Activated CD8-positive, alpha-beta T cell treated with anti-CD3 and anti-CD28 coated beads for 36 hours (primary cell): Measurements from ENCODE around the gene RALGPS2. TPM values are rescaled to one million over a fixed set of nuclear protein-coding genes. Genes with fewer than 3 reads are reported as not detected.

ENCODE experiments used
- ATAC-seq: fragments of 200-7000 bp; cut with Tn5 transposase; one replicate; pipeline ENCODE4 v1.10.0; 2021; ENCODE audit warnings: mild to moderate bottlenecking, moderate library complexity
- CTCF ChIA-PET: fragments of 350-600 bp; sonication (Branson Sonifier 250); formaldehyde crosslinking; loops from one replicate; lab custom pipeline; 2021; ENCODE audit warnings: antibody characterized with exemption; lab: Charles Lee
- POLR2A ChIA-PET: fragments of 350-600 bp; sonication (Branson Sonifier 250); formaldehyde crosslinking; loops from one replicate; lab custom pipeline; 2021; ENCODE audit warnings: antibody characterized with exemption; lab: Charles Lee
- DNase-seq: peaks from one replicate; pipeline ENCODE4 v3.0.0-alpha.2; 2020
- H3K27ac Mint-ChIP-seq: one replicate; pipeline ENCODE4 v1.8.0; 2021; ENCODE audit warnings: mild to moderate bottlenecking, mixed read lengths
- H3K27me3 Mint-ChIP-seq: one replicate; pipeline ENCODE4 v1.8.0; 2021; ENCODE audit warnings: mixed read lengths
- H3K36me3 Mint-ChIP-seq: one replicate; pipeline ENCODE4 v1.8.0; 2021; ENCODE audit warnings: low read depth, mixed read lengths
- H3K4me1 Mint-ChIP-seq: one replicate; pipeline ENCODE4 v1.8.0; 2021; ENCODE audit warnings: low read depth, mixed read lengths
- H3K4me3 Mint-ChIP-seq: one replicate; pipeline ENCODE4 v1.8.0; 2021; ENCODE audit warnings: mild to moderate bottlenecking, moderate library complexity, mixed read lengths
- H3K9me3 Mint-ChIP-seq: one replicate; pipeline ENCODE4 v1.8.0; 2021; ENCODE audit warnings: mixed read lengths
- intact Hi-C: fragments of 100-400 bp; cut with micrococcal nuclease; formaldehyde crosslinking; loops from one replicate; pipeline ENCODE4 v1.10.0; 2022
- total RNA-seq, 2 experiments: library from RNA; stranded (reverse); gene quantifications; one replicate each; pipeline ENCODE4 v1.2.3, GENCODE V29; 2021
- TF ChIP-seq, protein P1 (sequence below): fragments of 200-600 bp; IDR thresholded peaks from one replicate; pipeline ENCODE4 v1.8.0; 2022; ENCODE audit warnings: antibody characterized with exemption, mild to moderate bottlenecking

RALGPS2 gene
- total RNA-seq, 2 experiments from 2014 or later = 2.8 to 4.8 TPM

GRCh38 chr1:178689769-178690168, 35.3 kb upstream of the RALGPS2 start:
- CTCF ChIA-PET = no interaction called here

DNA sequence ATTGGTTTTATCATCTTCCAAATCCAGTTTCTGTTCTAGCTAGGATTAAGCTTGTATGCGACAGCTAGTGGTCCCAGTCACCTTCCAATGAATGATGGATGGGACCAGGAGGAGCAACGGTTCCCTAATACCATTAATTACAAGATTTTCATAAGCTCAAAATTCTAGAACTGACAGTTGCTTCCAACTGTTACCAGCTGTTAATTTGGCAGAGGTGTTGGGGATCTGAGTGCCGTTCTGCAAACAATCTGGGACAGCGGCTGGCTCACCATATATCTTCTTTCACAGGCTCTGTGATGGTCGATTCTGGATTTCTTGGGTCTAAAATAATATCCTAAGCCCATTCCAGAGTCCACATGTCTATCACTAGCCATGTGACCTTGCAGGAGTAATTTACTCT, 34.5 kb upstream of the RALGPS2 start:
- Mint-ChIP-seq H3K4me3 (no peak overlapping the region), H3K27me3 (peaks cover 3% of the 10 kb centered on the region), H3K36me3 (no peaks in the 10 kb centered on the region), H3K4me1 (no peaks in the 10 kb centered on the region), H3K9me3 (no peaks in the 10 kb centered on the region), H3K27ac (no peak overlapping the region)
- DNase-seq (no peak), ATAC-seq (no peak)
- intact Hi-C loops = no loop called here
- POLR2A ChIA-PET = no interaction called here
- TF ChIP-seq, protein P1, sequence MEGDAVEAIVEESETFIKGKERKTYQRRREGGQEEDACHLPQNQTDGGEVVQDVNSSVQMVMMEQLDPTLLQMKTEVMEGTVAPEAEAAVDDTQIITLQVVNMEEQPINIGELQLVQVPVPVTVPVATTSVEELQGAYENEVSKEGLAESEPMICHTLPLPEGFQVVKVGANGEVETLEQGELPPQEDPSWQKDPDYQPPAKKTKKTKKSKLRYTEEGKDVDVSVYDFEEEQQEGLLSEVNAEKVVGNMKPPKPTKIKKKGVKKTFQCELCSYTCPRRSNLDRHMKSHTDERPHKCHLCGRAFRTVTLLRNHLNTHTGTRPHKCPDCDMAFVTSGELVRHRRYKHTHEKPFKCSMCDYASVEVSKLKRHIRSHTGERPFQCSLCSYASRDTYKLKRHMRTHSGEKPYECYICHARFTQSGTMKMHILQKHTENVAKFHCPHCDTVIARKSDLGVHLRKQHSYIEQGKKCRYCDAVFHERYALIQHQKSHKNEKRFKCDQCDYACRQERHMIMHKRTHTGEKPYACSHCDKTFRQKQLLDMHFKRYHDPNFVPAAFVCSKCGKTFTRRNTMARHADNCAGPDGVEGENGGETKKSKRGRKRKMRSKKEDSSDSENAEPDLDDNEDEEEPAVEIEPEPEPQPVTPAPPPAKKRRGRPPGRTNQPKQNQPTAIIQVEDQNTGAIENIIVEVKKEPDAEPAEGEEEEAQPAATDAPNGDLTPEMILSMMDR = no peak
- CTCF ChIA-PET = no interaction called here

More at GRCh38 chr1:178689769-178690168, 35.3 kb upstream of the RALGPS2 start:
- no peak for DNase-seq
- Mint-ChIP-seq H3K36me3 (no peaks in the 10 kb centered on the region), H3K4me1 (peaks cover 3% of the 10 kb centered on the region), H3K9me3 (no peaks in the 10 kb centered on the region), H3K4me3 (no peak overlapping the region), H3K27me3 (peaks cover 3% of the 10 kb centered on the region), H3K27ac (no peak overlapping the region)
- ATAC-seq = no peak
- TF ChIP-seq, protein P1 = no peak
- POLR2A ChIA-PET = no interaction called here
- intact Hi-C loops = no loop called here

DNA sequence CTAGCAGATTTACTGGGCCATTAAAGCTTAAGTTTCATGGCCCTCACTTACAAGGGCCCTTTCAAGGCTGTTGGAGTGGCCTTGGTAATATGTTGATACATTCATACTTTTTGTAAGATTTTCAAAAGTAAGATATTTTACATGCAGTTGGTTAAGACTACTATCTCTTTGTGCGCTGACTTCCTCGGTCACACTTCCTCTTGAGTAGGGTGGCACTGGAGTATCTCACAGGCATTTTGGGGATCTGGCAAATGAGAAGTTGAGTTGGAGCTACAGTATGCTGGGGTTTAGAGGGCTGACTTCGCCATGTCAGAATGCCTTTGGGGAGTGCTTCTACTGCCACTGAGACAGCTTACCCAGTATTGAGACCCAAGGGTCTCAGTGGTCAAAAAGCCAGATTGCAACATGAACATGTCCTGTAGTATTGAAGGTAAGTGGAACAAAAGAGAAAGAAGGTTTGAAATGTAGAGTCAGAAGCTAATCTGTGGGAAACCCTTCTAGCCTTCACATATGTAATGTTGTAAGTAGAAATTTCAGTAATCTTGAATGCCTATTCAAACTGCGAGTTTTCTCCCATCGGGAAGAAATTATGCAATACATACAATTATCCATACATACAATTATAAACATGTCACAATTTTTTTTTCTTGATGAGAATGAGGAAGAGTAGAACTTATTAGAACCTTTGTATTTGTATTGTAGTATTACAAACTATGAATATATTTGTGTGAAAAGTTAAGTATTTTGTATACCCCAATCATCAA, 32.3 kb upstream of the RALGPS2 start:
- POLR2A ChIA-PET = no interaction called here
- intact Hi-C loops = no loop called here
- DNase-seq = no peak
- Mint-ChIP-seq H3K4me3 (no peak overlapping the region), H3K27ac (no peak overlapping the region), H3K4me1 (no peaks in the 10 kb centered on the region), H3K36me3 (no peaks in the 10 kb centered on the region), H3K9me3 (no peaks in the 10 kb centered on the region), H3K27me3 (peaks cover 3% of the 10 kb centered on the region)
- ATAC-seq = no peak
- TF ChIP-seq, protein P1 = no peak
- CTCF ChIA-PET = interaction anchor here (0.6 kb wide), 2 partner anchors 18 to 60 kb away, joined by 3 read pairs; no protein-coding TSS in a partner anchor

DNA sequence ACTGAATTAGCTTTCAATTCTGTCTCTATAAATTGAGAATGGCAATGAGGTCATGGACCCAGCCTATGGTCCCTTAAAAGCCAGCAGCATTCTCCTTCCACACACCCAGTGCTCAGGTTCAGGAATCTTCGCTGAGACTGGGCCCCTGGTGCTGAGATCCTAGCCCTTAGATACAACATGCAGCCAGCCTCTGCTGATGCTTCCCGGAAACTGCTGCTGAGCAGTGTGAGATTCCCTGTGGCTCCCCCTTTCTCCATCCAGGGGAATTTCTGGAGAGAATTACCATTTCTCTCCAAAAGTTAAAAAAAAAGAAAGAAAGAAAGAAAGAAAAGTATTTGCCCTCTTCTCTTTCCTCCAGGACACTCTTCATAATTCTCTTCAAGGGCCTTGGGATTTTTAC, 31.7 kb upstream of the RALGPS2 start:
- intact Hi-C loops = no loop called here
- H3K36me3 Mint-ChIP-seq = no peaks in the 10 kb centered on the region
- ChIA-PET POLR2A (no interaction called here), CTCF (interaction anchor here (0.6 kb wide), 1 partner anchor 18 kb away, joined by 3 read pairs; no protein-coding TSS in a partner anchor)
- peaks cover 3% of the 10 kb centered on the region for H3K27me3 Mint-ChIP-seq
- no peak overlapping the region for H3K27ac Mint-ChIP-seq
- TF ChIP-seq, protein P1 = no peak
- no peak for ATAC-seq
- no peak for DNase-seq
- H3K4me3 Mint-ChIP-seq = no peak overlapping the region
- no peaks in the 10 kb centered on the region for H3K4me1 Mint-ChIP-seq
- no peaks in the 10 kb centered on the region for H3K9me3 Mint-ChIP-seq

DNA sequence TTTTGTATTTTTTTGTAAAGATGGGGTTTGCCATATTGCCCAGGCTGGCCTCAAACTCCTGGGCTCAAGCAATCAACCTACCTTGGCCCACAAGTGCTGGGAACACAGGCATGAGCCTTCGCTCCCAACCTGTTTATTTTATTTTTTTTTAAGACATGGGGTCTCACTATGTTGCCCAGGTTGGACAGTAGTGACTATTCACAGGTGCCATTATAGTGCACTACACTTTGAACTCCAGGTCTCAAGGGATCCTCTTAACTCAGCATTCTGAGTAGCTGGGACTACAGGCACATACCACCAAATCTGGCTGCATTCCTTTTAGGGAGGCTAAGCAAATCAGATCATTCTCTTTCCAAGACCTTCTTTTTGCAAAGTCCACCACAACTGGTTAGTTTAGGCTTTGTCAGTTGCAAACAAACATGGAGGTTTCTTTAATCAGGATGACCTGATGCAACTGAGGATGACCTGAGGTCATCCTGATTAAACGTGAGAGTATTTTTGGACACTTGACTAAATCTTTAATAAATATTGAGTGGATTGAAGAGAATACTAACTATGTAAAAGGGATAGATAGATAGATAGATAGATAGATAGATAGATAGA, 30.0 kb upstream of the RALGPS2 start:
- CTCF ChIA-PET = no interaction called here
- H3K4me3 Mint-ChIP-seq = no peak overlapping the region
- no peaks in the 10 kb centered on the region for H3K9me3 Mint-ChIP-seq
- intact Hi-C loops = no loop called here
- POLR2A ChIA-PET = no interaction called here
- H3K27me3 Mint-ChIP-seq = no peaks in the 10 kb centered on the region
- ATAC-seq (no peak), DNase-seq (no peak)
- H3K27ac Mint-ChIP-seq = no peak overlapping the region
- H3K4me1 Mint-ChIP-seq = no peaks in the 10 kb centered on the region
- TF ChIP-seq, protein P1 = no peak
- H3K36me3 Mint-ChIP-seq = no peaks in the 10 kb centered on the region
